ENCODE data around the gene SF3A1. TPM values are rescaled to one million over a fixed set of nuclear protein-coding genes. Genes with fewer than 3 reads are reported as not detected.

Gene SF3A1
- total RNA-seq, 1 experiment from 2014 or later: 167 TPM

DNA sequence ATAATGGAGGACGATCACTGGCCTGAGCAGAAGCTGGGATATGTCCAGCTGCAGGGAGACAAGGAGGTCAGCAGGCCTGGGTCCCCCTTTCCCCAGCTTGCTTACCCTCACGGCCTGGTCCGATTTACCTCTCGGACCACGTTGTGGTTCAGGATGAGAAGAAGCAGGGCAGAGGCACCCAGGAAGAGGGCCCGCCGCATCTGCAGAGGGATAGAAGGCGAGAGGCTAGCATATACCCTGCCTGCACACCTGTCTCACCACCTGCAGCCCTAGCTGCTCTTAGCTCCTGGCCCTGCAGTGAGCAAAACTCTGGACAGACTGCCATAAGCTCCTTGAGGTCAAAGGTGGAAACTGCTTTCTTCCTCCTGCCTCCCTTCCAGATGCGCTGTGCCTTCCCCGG lies 29.2 kb upstream of the SF3A1 start:
- TF ChIP-seq CTCF (IDR thresholded peaks at IDR 0.05; ENCODE audit: unreplicated experiment): no peak
- intact Hi-C loops (cut with micrococcal nuclease): no loop called here
- BruUV-seq (replicated peaks): TSS peak; percentile 33
- H3K9me3 Mint-ChIP-seq (ENCODE audit: unreplicated experiment): no peaks in the 10 kb centered on the region
- POLR2A ChIA-PET: interaction anchor here (1.5 kb wide), 1 partner anchor 12 kb away, joined by 3 read pairs; no protein-coding TSS in a partner anchor
- H3K4me1 Mint-ChIP-seq (ENCODE audit: insufficient read depth, unreplicated experiment): peaks cover 12% of the 10 kb centered on the region
- DNase-seq (ENCODE audit: unreplicated experiment): no peak
- H3K27me3 Mint-ChIP-seq (ENCODE audit: insufficient read depth, unreplicated experiment): no peaks in the 10 kb centered on the region
- peak overlapping the region; percentile 79 for H3K4me3 Mint-ChIP-seq (ENCODE audit: unreplicated experiment)
- CTCF ChIA-PET: interaction anchor here (0.5 to 2.6 kb wide), 15 partner anchors 12 to 1059 kb away, joined by 3 to 22 read pairs (median 3); partner anchors contain the start of gene MTFP1
- H3K36me3 Mint-ChIP-seq (ENCODE audit: insufficient read depth, unreplicated experiment): peaks cover 14% of the 10 kb centered on the region
- H3K27ac Mint-ChIP-seq (ENCODE audit: low read depth, unreplicated experiment): no peak overlapping the region

GRCh38 chr22:30383061-30383460 lies 26.4 kb upstream of the SF3A1 start:
- ChIA-PET CTCF (interaction anchor here (0.7 to 2.8 kb wide), 3 partner anchors 103 to 275 kb away, joined by 3 to 9 read pairs (median 8); no protein-coding TSS in a partner anchor), POLR2A (interaction anchor here (1.0 to 1.2 kb wide), 2 partner anchors 26 to 32 kb away, joined by 3 to 5 read pairs; partner anchors contain the start of genes CCDC157 and SF3A1)
- no peak for DNase-seq (ENCODE audit: unreplicated experiment)
- intact Hi-C loops (cut with micrococcal nuclease): no loop called here
- no peaks in the 10 kb centered on the region for H3K27me3 Mint-ChIP-seq (ENCODE audit: insufficient read depth, unreplicated experiment)
- no peak overlapping the region for H3K27ac Mint-ChIP-seq (ENCODE audit: low read depth, unreplicated experiment)
- peaks cover 12% of the 10 kb centered on the region for H3K4me1 Mint-ChIP-seq (ENCODE audit: insufficient read depth, unreplicated experiment)
- no peaks in the 10 kb centered on the region for H3K9me3 Mint-ChIP-seq (ENCODE audit: unreplicated experiment)
- BruUV-seq (replicated peaks): no TSS peak
- TF ChIP-seq CTCF (IDR thresholded peaks at IDR 0.05; ENCODE audit: unreplicated experiment): no peak
- no peak overlapping the region for H3K4me3 Mint-ChIP-seq (ENCODE audit: unreplicated experiment)
- H3K36me3 Mint-ChIP-seq (ENCODE audit: insufficient read depth, unreplicated experiment): peaks cover 14% of the 10 kb centered on the region

DNA sequence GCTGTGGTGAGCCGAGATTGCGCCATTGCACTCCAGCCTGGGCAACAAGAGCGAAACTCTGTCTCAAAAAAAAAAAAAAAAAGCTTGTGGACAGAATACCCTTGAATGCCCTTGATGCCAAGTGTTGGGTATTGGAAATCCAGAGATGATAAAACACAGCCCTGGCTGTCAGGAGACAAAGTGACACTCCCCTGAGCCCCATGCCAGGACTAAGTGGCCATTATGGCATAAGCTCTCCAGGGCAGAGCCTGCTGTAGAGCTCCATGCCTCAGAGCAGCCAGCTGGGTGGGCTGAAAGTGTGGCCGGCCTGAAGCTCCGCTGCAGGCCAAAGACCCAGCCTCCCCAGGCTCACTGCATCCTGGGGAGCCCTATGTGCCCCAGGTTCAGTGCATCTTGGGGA lies 25.6 kb upstream of the SF3A1 start:
- intact Hi-C loops (cut with micrococcal nuclease): no loop called here
- no TSS peak for BruUV-seq (replicated peaks)
- ChIA-PET CTCF (interaction anchor here (0.9 to 2.9 kb wide), 3 partner anchors 9 to 274 kb away, joined by 3 to 13 read pairs (median 8); no protein-coding TSS in a partner anchor), POLR2A (interaction anchor here (1.0 kb wide), 1 partner anchor 32 kb away, joined by 3 read pairs; no protein-coding TSS in a partner anchor)
- Mint-ChIP-seq H3K4me3 (ENCODE audit: unreplicated experiment) (no peak overlapping the region), H3K4me1 (ENCODE audit: insufficient read depth, unreplicated experiment) (peaks cover 9% of the 10 kb centered on the region), H3K27me3 (ENCODE audit: insufficient read depth, unreplicated experiment) (no peaks in the 10 kb centered on the region), H3K27ac (ENCODE audit: low read depth, unreplicated experiment) (no peak overlapping the region), H3K36me3 (ENCODE audit: insufficient read depth, unreplicated experiment) (peaks cover 14% of the 10 kb centered on the region), H3K9me3 (ENCODE audit: unreplicated experiment) (no peaks in the 10 kb centered on the region)
- no peak for DNase-seq (ENCODE audit: unreplicated experiment)
- no peak for TF ChIP-seq CTCF (IDR thresholded peaks at IDR 0.05; ENCODE audit: unreplicated experiment)

- peaks cover 3% of the 10 kb centered on the region for H3K4me1 Mint-ChIP-seq (ENCODE audit: insufficient read depth, unreplicated experiment)
- POLR2A ChIA-PET: no interaction called here
- CTCF ChIA-PET: interaction anchor here (0.5 to 2.9 kb wide), 6 partner anchors 8 to 274 kb away, joined by 3 to 13 read pairs (median 4); no protein-coding TSS in a partner anchor
- TF ChIP-seq CTCF (IDR thresholded peaks at IDR 0.05; ENCODE audit: unreplicated experiment): no peak
- no peak overlapping the region for H3K4me3 Mint-ChIP-seq (ENCODE audit: unreplicated experiment)
- no peaks in the 10 kb centered on the region for H3K9me3 Mint-ChIP-seq (ENCODE audit: unreplicated experiment)
- no peak for DNase-seq (ENCODE audit: unreplicated experiment)
- H3K36me3 Mint-ChIP-seq (ENCODE audit: insufficient read depth, unreplicated experiment): peaks cover 8% of the 10 kb centered on the region
- H3K27me3 Mint-ChIP-seq (ENCODE audit: insufficient read depth, unreplicated experiment): no peaks in the 10 kb centered on the region
- intact Hi-C loops (cut with micrococcal nuclease): no loop called here
- no TSS peak for BruUV-seq (replicated peaks)
- no peak overlapping the region for H3K27ac Mint-ChIP-seq (ENCODE audit: low read depth, unreplicated experiment)
Observed at GRCh38 chr22:30381264-30381663, 24.6 kb upstream of the SF3A1 start.

All from MCF 10A (cell line).